ENCODE measurements around the gene FADS2.

FADS2 gene

GRCh38 chr11:61795876-61796526 is 32.1 kb upstream of the FADS2 start:
- no peak for DNase-seq (ENCODE audit: low read depth)

DNA sequence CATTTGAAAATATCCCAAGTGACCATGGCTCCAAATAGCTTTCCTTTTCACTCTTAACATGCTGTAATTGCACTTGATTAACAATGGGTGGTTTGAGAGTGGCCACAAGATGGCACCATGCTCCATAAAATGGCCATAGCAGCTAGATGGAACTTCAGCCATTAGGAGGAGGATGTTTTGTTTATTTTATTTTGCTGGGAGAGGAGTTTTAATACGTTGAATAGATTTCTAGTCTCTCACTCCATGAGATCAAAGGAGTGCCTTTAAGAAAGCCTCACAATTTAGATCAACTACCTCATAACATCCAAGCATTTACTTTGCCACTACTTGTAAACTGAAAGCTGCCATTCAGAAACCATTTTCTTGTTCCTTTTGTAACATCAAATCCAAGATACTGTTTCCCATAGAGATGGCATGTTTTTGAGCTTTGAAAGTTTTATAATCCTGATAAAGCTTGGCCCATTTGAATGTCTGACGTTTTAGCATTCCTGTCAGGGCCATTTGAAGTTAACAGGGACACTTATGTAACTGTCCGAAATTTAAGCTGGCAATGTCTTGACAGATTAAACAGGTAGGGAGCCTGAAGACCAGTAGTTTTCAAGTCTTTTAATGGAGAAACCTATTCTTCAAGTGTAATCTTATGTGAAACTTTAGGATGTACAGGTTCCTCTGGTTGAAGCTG is 30.7 kb upstream of the FADS2 start:
- DNase-seq (ENCODE audit: low read depth), result peak; percentile 56

DNA sequence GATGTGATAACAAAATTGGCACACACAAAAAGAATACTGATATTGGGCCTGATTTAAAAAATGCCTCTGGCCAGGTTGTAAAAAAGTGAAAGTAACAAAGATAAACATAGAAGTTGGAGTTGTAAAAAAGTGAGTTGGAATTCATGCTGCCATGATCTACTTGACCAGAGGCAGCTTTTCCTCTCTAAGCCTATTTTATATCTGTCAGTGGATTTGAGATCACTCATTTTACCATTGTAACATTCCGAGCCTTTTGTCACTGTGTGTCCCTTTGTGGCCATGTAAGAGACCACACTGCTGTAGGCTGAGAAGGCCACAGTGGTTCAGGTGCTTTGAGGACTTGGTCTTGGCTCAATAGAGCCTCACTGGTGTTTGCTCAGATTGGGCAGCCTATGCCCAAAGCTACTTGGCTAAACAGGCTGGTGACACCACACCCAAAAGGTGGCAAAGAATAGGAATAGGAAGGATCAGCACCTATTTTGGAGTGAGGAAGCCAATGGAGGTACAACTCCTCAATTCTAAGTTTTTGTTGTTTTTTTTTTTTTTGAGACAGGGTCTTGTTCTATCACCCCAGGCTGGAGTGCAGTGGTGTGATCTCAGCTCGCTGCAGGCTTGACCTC is 28.3 kb upstream of the FADS2 start:
- DNase-seq (ENCODE audit: low read depth), result no peak

DNA sequence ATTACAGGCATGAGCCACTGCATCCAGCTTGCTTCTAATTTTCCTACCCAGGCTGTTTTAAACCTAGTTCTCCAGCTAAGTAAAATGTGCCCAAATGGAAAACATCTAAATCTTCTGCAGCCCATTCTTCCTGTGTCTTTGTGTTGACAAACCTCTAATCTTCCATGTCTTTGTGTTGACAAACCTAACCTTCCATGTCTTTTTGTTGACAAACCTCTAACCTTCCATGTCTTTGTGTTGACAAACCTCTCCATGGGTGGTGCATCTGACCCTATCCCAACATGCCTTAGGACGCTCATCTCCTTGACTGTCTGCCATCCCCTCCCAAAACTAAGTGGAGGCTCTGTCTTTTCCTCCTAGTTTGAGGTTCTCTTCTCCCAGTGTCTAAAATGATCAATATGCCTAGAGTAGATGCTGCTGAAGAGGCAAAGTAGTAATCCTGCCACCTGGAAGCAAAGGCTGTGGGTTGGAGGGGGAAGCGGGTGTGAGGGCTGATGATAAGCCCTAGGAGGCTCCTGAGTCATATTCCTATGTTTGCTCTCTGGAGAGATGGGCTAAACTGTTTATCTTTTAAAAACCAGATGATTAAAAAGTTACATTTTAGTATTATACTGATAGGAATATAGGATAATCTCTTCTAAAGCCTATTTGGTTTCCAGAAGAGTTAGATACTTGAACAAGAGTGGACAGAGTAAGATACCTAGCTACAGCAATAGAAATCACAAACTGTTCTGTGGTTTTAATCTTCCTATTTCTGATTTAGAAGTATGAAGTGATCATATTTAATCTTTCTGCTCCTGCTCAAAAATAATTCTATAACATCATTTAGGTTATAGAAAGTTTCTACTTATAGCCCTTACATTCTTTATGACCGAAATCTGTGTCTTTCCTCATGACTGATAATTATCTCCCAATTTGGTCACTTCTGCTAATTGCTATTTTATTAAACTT is 27.5 kb upstream of the FADS2 start:
- no peak for DNase-seq (ENCODE audit: low read depth)

DNA sequence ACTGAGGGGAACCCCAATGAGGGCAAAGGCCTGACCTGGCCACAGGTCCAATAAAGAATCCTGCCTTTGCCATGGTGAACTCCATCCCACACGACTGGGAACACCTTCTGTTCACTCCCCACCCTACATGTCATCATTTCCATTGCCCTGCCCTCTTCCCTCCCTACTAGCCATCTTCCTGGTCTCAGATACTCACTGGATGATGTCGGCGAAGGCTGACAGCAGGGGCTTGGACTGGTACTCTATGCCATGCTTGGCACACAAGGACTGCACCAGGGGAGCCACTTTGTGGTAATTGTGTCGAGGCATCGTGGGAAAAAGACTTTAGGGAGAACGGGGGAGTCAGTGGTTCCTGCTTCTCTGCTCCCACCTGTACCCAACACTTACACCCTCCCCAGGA is 25.5 kb upstream of the FADS2 start:
- no peak for DNase-seq (ENCODE audit: low read depth)

DNA sequence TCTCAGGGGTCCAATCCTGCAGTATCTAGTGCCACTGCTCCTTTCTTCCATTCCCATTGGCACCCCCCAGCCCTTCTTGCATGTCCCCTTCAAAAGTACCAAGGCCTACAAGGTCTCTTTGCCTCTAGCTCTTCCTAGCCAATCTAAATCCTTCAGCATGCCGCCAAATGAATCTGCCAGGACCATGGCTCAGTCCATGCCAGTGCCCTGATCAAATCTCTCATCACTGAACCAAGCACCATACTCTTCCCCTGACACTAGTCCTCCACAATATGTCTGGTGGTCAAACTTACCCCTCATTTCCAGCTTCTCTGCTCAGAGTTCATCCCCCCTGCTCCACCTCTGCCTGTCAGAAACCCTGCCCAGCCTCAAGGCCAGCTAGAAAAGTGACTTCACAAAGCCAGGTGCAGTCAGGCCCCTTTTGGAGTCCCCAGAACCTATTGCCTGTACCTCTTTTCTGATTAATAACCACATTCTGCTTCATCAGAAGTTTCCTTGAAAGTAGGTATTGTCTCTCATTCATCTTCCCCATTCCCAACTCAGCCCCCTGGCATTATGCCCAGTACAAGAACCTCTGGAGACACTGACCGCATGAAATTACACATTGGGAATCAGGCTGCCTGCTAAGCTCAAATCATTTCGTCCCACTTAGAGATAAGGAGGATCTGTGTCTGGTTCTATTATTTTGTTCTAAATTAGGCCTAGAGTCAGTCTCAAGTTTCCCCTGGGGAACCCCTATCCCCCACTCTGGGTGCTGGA is 24.0 kb upstream of the FADS2 start:
- DNase-seq (ENCODE audit: low read depth), result no peak

GRCh38 chr11:61805146-61805545 is 23.0 kb upstream of the FADS2 start:
- no peak for DNase-seq (ENCODE audit: low read depth)

- DNase-seq (ENCODE audit: low read depth), result no peak
Measured at GRCh38 chr11:61806785-61807184, 21.3 kb upstream of the FADS2 start.

DNA sequence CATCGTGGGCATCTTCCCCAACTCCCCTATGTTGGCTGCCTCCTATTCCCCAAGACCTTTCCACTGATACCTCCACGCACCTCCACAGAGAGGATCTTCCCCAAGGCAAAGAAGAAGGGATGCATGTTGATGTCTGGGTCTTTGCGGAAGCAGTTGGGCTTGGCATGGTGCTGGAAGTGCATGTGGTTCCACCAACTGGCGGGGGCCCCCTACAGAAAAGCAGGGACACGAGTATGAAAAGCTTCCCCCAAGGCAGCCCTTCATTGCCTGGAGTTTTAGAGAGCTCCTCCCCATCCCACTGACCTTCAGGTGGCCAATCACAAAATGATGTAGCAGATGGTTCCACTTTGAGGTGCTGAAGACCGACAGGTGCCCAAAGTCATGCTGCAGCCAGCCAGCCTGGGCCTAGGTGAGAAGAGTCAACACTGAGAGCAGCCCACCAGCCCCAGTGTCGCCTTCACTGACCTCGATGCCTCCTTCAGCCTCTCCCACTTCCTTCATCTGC is 17.4 kb upstream of the FADS2 start:
- DNase-seq (ENCODE audit: low read depth), result no peak

DNA sequence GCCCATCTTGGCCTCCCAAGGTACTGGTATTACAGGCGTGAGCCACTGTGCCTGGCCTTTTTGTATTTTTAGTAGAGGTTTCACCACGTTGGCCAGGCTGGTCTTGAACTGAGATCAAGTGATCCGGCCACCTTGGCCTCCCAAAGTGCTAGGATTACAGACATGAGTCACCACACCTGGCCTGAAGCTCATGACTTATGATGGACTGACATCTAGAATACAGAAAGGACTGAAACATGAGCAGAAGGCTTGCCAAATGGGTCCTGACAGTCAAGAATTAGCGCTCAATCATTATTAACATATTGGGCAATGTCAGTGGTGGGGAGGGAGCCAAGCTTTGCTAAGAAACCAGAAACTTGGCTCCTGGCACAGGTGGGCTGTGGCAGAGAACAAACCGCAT is 16.3 kb upstream of the FADS2 start:
- no peak for DNase-seq (ENCODE audit: low read depth)

- no peak for DNase-seq (ENCODE audit: low read depth)
Measured at GRCh38 chr11:61812736-61813411, 15.2 kb upstream of the FADS2 start.

DNA sequence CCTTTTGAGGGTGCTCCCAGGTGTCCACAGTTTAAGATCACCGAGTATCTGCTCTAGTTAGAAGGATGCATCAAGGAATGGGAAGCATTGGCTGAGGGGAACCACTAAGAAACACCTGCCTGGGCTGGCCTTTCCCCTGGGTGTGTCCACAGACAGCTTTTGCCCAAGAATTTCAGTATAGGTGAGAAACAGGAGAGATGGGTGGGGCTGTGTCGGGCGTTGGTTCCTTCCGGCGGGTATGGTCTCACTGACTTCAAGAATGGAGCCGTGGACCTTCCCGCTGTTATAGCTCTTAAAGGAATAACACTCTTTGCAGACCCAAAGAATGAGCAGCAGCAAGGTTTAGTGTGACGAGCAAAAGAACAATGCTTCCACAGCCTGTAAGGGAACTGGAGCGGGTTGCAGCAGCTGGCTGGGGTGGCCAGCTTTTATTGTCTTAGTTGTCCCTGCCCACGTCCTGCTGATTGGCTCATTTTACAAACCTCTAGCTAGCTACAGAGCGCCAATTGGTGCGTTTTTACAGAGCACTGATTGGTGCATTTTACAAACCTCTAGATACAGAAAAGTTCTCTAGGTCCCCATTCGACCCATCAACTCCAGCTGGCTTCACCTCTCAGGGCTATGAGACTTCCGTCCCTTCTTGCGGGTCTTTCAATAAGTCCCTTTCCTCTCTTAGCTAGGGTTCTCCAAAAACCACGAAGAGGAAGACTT is 13.7 kb upstream of the FADS2 start:
- DNase-seq (ENCODE audit: low read depth), result no peak

DNA sequence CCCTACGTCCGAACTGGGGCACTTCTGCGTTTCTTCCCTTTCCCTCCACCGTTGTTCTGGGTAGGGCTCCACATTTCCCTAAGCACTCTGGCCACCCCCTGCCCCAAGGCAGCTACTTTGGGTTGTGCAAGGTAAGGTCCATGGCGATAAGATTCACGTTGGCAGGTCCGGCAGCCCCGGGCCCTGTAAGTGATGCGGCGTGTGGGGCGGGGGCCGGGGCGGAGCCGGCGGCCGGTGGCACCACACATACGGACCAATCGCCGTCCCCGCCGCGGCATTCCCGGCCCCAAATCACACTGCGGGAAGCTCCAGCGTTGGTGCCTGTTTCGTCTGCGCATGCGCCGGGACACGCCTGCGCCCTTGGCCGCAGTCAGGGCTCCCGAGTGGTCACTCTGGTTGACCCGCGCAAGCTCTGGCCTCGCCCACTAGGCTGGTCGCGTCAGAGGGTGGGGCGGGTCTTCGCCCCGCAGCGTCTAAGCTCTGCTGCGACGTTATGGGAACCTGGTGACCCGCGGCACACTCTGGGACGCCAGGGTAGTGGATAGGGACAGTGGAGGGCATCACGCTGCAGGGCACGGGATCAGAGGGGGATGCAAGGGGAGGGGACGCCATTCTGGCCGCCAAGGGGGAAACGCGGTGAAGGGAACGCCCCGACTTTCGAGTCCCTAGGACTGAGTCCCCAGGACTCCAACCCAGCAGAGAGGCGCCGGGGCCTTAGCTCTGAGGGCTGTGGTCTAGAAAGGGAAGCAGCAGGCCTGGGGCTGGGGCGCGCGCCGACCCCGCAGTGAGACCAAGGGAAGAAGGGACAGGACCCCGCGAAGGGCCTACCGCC is 12.9 kb upstream of the FADS2 start:
- peak; percentile 82 for DNase-seq (ENCODE audit: low read depth)

DNA sequence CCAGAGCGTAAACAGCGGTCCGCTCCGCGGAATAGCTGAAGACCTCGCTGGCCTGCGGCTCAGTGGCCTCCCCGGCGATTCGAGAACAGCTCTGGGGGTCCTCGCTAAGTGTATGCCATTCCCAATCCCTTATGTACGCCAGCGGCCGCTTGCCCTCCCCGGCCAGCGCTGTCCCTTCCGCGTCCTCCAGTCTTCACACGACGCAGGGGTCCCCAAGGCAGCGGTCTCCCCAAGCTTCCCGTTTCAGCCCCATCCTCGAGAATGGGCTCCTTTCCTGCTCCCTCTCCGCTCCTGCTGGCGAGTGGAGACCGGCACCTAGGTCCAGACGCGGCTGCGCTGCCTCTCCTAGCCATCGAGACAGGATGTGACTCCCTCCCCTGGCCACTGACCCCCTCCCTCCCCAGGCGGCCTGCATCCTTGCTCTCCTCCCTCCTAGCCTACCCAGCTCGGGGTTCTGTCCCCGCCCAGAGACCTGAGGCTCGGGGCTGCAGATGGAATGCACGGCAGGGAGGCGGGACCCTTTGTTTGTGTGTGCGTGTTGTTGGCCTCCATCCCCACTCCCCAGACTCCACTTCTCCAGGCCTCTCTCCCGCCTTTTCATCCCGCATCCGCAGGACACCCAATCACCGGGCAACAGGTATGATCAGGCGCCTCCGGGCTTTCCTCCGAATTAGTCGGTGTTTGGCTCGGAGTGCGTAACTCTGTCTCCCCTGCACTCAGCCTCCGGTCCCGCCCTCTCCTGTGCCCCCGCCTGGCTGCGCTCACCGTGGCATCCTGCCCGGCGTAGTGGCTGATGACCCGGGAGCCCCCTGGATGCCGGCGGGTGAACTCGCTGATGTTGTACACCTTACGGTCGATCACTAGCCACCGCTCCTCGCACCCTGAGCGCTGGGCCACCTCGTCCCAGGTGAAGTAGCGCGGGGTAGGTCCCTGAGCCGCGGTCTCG is 12.0 kb upstream of the FADS2 start:
- DNase-seq (ENCODE audit: low read depth), result peak; percentile 40

DNA sequence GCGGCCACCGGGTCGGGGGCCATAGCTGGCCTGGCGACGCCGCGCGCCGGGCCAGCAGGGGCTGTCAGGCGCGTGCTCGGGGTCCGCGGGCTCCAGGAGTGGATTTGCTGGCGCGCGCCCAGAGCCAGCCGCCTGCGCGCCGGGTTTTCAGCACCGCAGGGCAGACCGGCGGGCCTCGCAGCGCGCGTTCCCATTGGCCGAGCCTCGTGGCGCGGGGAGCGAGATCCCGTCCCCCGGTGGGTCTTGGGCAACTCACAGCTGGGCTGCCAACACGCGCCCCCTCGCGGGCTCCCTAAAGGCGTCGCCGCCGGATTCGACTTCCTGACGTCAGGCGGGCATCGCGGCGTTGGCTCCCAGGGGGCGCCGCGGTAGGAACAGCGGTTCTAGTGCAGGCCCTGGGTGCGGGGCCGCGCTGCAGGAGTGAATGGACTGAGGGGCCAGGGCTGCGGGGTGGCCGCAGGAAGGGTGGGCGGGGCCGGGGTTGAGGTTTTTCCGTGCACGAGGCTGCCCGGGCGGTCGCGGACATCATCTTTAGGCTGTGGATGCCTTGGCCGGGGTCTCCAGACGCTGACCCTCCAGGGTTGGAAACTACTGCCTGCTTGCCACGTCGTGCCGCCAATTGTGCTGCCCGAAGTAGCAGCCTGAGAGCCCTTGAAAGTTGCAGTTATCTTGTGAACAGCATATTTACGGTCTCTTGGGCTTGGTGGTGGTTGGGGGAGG is 11.2 kb upstream of the FADS2 start, which contains the start of gene FADS1:
Gene FADS1, minus strand, starts transcription at position 268 of the 720 bp plus-strand sequence. Its CDS starts 74 bp downstream, at position 194.
- peak; percentile 78 for DNase-seq (ENCODE audit: low read depth)

- DNase-seq (ENCODE audit: low read depth), result no peak
Measured at GRCh38 chr11:61817471-61818202, 10.5 kb upstream of the FADS2 start.

GRCh38 chr11:61820174-61820573 is 7.9 kb upstream of the FADS2 start:
- no peak for DNase-seq (ENCODE audit: low read depth)

All from HS-5 (cell line).